ENCODE results near the gene ALDOA. TPM values are rescaled to one million over a fixed set of nuclear protein-coding genes. Genes with fewer than 3 reads are reported as not detected.
"Not testable (repeated sequence)": the region's sequence is repeated elsewhere in the genome, so short reads cannot be mapped to it uniquely, and the experiment has no call there.

ALDOA gene
- 1,497 TPM for total RNA-seq

DNA sequence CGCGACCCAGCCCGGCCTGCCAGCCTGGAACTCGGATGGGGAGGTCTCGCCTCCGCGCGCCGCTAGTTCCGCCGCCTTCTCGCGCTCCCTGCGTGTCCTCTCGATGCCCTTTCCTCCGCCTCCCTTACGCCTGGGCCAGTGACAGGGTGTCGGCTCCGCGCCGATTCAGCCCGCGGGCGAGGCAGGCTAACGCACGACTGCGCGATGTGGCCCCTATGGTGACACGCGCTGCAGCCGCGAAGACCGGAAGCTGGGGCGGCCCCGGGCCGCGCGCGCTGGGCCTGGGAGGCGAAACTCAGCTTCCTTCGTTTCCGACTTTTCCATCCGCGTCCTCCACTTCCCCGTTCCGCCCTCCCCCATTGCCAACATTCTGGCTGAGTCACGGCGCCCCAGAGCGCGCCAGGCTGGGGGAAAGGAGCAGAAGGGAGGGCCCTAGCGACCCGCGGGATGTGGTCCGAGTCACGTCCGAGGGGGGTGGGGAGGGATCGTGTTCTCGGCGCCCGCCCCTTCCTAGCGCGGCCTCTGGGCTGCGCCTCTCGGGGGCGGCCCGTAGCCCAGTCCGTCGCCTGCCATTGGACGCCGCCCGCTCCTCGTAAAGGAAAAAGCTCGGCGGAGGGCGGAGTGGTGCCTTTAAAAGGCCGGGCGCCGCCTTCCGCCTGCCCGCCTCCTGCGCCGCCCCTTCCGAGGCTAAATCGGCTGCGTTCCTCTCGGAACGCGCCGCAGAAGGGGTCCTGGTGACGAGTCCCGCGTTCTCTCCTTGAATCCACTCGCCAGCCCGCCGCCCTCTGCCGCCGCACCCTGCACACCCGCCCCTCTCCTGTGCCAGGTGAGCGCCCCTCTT, at the start of gene ALDOA:
TSS of gene ALDOA (plus strand) at position 659 of the 841 bp plus-strand sequence. CDS start 1,138 bp downstream, outside the sequence.
- Histone ChIP-seq H3K4me1 (ENCODE audit: control insufficient read depth in 3 of 3, insufficient read depth in 3 of 3, low read length in 3 of 3) (peaks cover 63 to 77% (median 70%) of the 10 kb centered on the region in 3 donors), H3K4me3 (ENCODE audit: low read length in 3 of 3) (peak within 1 kb of the TSS; percentile 95 to 99 (median 98)), H3K9ac (ENCODE audit: low read depth in 1 of 3, low read length in 3 of 3) (peak within 1 kb of the TSS; percentile 98 to 100 (median 98)), H3K27ac (ENCODE audit: low read depth, low read length) (peak within 1 kb of the TSS; percentile 99), H3K9me3 (ENCODE audit: control insufficient read depth in 3 of 3, low read length in 3 of 3) (no peaks in the 10 kb centered on the region), H3K27me3 (ENCODE audit: control insufficient read depth in 3 of 3, insufficient read depth in 3 of 3, low read length in 3 of 3) (no peaks in the 10 kb centered on the region), H3K36me3 (ENCODE audit: control insufficient read depth in 3 of 3, insufficient read depth in 3 of 3, low read length in 3 of 3) (peaks cover 41 to 48% (median 45%) of the 10 kb centered on the region in 3 donors)

- peaks cover 6 to 8% (median 7%) of the 10 kb centered on the region in 3 donors for H3K27me3 ChIP-seq (ENCODE audit: control insufficient read depth in 3 of 3, insufficient read depth in 3 of 3, low read length in 3 of 3)
- H3K9ac ChIP-seq (ENCODE audit: low read depth in 1 of 3, low read length in 3 of 3): no peak overlapping the region
- H3K4me1 ChIP-seq (ENCODE audit: control insufficient read depth in 3 of 3, insufficient read depth in 3 of 3, low read length in 3 of 3): peaks cover 5 to 11% (median 8%) of the 10 kb centered on the region in 3 donors
- H3K27ac ChIP-seq (ENCODE audit: low read depth, low read length): no peak overlapping the region
- no peak overlapping the region for H3K4me3 ChIP-seq (ENCODE audit: low read length in 3 of 3)
- H3K36me3 ChIP-seq (ENCODE audit: control insufficient read depth in 3 of 3, insufficient read depth in 3 of 3, low read length in 3 of 3): no peaks in the 10 kb centered on the region
- no peaks in the 10 kb centered on the region for H3K9me3 ChIP-seq (ENCODE audit: control insufficient read depth in 3 of 3, low read length in 3 of 3)
These were observed 48.8 kb upstream of the ALDOA start for GRCh38 chr16:30016555-30017276.

GRCh38 chr16:30017277-30017656, 48.3 kb upstream of the ALDOA start:
- H3K36me3 ChIP-seq (ENCODE audit: control insufficient read depth in 3 of 3, insufficient read depth in 3 of 3, low read length in 3 of 3): no peaks in the 10 kb centered on the region
- H3K9me3 ChIP-seq (ENCODE audit: control insufficient read depth in 3 of 3, low read length in 3 of 3): no peaks in the 10 kb centered on the region
- H3K4me1 ChIP-seq (ENCODE audit: control insufficient read depth in 3 of 3, insufficient read depth in 3 of 3, low read length in 3 of 3): peaks cover 5 to 9% (median 8%) of the 10 kb centered on the region in 3 donors
- no peak overlapping the region for H3K27ac ChIP-seq (ENCODE audit: low read depth, low read length)
- H3K27me3 ChIP-seq (ENCODE audit: control insufficient read depth in 3 of 3, insufficient read depth in 3 of 3, low read length in 3 of 3): peaks cover under 1 to 4% (median 2%) of the 10 kb centered on the region in 3 donors
- no peak overlapping the region for H3K4me3 ChIP-seq (ENCODE audit: low read length in 3 of 3)
- no peak overlapping the region for H3K9ac ChIP-seq (ENCODE audit: low read depth in 1 of 3, low read length in 3 of 3)

GRCh38 chr16:30017937-30018336, 47.6 kb upstream of the ALDOA start:
- not testable (repeated sequence) for H3K9me3 ChIP-seq (ENCODE audit: control insufficient read depth in 3 of 3, low read length in 3 of 3); H3K36me3 ChIP-seq (ENCODE audit: control insufficient read depth in 3 of 3, insufficient read depth in 3 of 3, low read length in 3 of 3); H3K27me3 ChIP-seq (ENCODE audit: control insufficient read depth in 3 of 3, insufficient read depth in 3 of 3, low read length in 3 of 3); H3K4me3 ChIP-seq (ENCODE audit: low read length in 3 of 3); H3K9ac ChIP-seq (ENCODE audit: low read depth in 1 of 3, low read length in 3 of 3); H3K4me1 ChIP-seq (ENCODE audit: control insufficient read depth in 3 of 3, insufficient read depth in 3 of 3, low read length in 3 of 3); H3K27ac ChIP-seq (ENCODE audit: low read depth, low read length)

DNA sequence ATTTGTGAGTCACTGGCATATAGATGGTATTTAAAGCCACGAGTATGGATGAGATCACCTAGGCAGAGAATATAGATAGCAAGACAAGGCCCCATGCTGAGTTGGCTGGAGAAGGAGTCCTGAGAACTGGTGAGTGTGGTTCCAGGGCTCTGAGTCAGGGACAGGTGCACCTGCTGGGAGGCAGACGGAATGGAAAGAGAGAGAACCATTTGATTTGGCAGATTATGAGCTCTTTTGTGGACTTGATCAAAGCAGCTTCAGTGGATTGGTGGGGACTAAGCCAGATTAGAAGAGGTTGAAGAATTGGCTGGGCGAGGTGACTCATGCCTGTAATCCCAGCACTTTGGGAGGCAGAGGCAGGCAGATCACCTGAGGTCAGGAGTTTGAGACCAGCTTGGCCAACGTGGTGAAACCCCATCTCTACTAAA, 46.8 kb upstream of the ALDOA start:
- Histone ChIP-seq H3K27ac (ENCODE audit: low read depth, low read length) (no peak overlapping the region), H3K9ac (ENCODE audit: low read depth in 1 of 3, low read length in 3 of 3) (no peak overlapping the region), H3K27me3 (ENCODE audit: control insufficient read depth in 3 of 3, insufficient read depth in 3 of 3, low read length in 3 of 3) (peaks cover 0 to 5% (median 0%) of the 10 kb centered on the region in 3 donors), H3K4me3 (ENCODE audit: low read length in 3 of 3) (no peak overlapping the region), H3K4me1 (ENCODE audit: control insufficient read depth in 3 of 3, insufficient read depth in 3 of 3, low read length in 3 of 3) (peaks cover 5 to 9% (median 8%) of the 10 kb centered on the region in 3 donors), H3K9me3 (ENCODE audit: control insufficient read depth in 3 of 3, low read length in 3 of 3) (no peaks in the 10 kb centered on the region), H3K36me3 (ENCODE audit: control insufficient read depth in 3 of 3, insufficient read depth in 3 of 3, low read length in 3 of 3) (no peaks in the 10 kb centered on the region)

- peaks cover 5 to 10% (median 9%) of the 10 kb centered on the region in 3 donors for H3K4me1 ChIP-seq (ENCODE audit: control insufficient read depth in 3 of 3, insufficient read depth in 3 of 3, low read length in 3 of 3)
- H3K4me3 ChIP-seq (ENCODE audit: low read length in 3 of 3): no peak within 1 kb of the TSS
- H3K27ac ChIP-seq (ENCODE audit: low read depth, low read length): no peak within 1 kb of the TSS
- H3K9ac ChIP-seq (ENCODE audit: low read depth in 1 of 3, low read length in 3 of 3): no peak within 1 kb of the TSS
- H3K27me3 ChIP-seq (ENCODE audit: control insufficient read depth in 3 of 3, insufficient read depth in 3 of 3, low read length in 3 of 3): peaks cover 15 to 19% (median 18%) of the 10 kb centered on the region in 3 donors
- H3K36me3 ChIP-seq (ENCODE audit: control insufficient read depth in 3 of 3, insufficient read depth in 3 of 3, low read length in 3 of 3): no peaks in the 10 kb centered on the region
- H3K9me3 ChIP-seq (ENCODE audit: control insufficient read depth in 3 of 3, low read length in 3 of 3): no peaks in the 10 kb centered on the region
These were observed 42.7 kb upstream of the ALDOA start, which contains the start of gene C16orf92 for GRCh38 chr16:30022887-30023286. Gene C16orf92 (plus strand): TSS chr16:30023198. CDS start chr16:30023341, 143 bp downstream.

DNA sequence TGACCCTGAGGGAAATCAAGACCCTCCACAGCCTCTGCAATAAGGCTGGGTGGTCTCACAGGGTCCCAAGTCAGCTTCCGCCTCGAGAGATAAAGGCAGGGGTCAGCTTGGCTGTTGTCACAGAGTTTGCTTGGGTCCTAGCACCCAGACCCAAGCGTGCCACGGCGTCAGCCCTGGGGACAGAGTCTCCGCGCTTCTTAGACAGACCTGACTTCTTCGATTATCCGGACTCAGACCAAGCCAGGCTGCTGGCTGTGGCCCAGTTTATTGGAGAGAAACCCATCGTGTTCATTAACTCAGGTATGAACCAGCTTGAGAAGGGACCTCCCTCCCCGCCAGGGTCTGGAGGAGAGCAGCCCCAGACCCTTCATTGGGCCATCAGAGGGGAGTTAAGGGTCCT, 42.0 kb upstream of the ALDOA start:
- no peaks in the 10 kb centered on the region for H3K9me3 ChIP-seq (ENCODE audit: control insufficient read depth in 3 of 3, low read length in 3 of 3)
- H3K9ac ChIP-seq (ENCODE audit: low read depth in 1 of 3, low read length in 3 of 3): no peak overlapping the region
- no peaks in the 10 kb centered on the region for H3K36me3 ChIP-seq (ENCODE audit: control insufficient read depth in 3 of 3, insufficient read depth in 3 of 3, low read length in 3 of 3)
- H3K4me3 ChIP-seq (ENCODE audit: low read length in 3 of 3): no peak overlapping the region
- no peak overlapping the region for H3K27ac ChIP-seq (ENCODE audit: low read depth, low read length)
- H3K27me3 ChIP-seq (ENCODE audit: control insufficient read depth in 3 of 3, insufficient read depth in 3 of 3, low read length in 3 of 3): peaks cover 19 to 25% (median 20%) of the 10 kb centered on the region in 3 donors
- H3K4me1 ChIP-seq (ENCODE audit: control insufficient read depth in 3 of 3, insufficient read depth in 3 of 3, low read length in 3 of 3): peaks cover 5 to 16% (median 14%) of the 10 kb centered on the region in 3 donors

DNA sequence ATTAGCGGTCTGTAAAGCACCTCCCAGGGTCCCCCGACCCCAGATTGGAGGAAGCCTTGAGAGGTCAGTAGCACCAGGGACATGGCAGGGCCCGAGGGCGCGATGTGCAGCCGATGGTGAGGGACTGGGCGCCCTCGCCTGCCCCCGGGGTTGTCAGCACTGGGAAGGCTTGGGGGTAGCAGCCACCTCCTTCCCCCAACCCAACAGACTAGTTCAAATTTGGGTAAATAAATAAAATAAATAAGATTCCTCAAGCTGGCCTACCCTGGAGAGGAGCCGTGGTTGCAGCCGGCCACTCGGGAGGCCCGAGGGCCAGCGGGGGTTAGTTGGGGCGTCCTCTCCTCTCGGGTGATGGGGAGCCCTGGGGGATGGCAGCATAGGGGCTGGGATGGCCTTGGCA, 41.1 kb upstream of the ALDOA start:
- H3K27me3 ChIP-seq (ENCODE audit: control insufficient read depth in 3 of 3, insufficient read depth in 3 of 3, low read length in 3 of 3): peaks cover 22 to 33% (median 28%) of the 10 kb centered on the region in 3 donors
- H3K27ac ChIP-seq (ENCODE audit: low read depth, low read length): no peak overlapping the region
- H3K36me3 ChIP-seq (ENCODE audit: control insufficient read depth in 3 of 3, insufficient read depth in 3 of 3, low read length in 3 of 3): no peaks in the 10 kb centered on the region
- H3K4me1 ChIP-seq (ENCODE audit: control insufficient read depth in 3 of 3, insufficient read depth in 3 of 3, low read length in 3 of 3): peaks cover 13 to 25% (median 23%) of the 10 kb centered on the region in 3 donors
- H3K9me3 ChIP-seq (ENCODE audit: control insufficient read depth in 3 of 3, low read length in 3 of 3): no peaks in the 10 kb centered on the region
- no peak overlapping the region for H3K4me3 ChIP-seq (ENCODE audit: low read length in 3 of 3)
- H3K9ac ChIP-seq (ENCODE audit: low read depth in 1 of 3, low read length in 3 of 3): no peak overlapping the region

GRCh38 chr16:30025156-30025555, 40.4 kb upstream of the ALDOA start:
- Histone ChIP-seq H3K27ac (ENCODE audit: low read depth, low read length) (no peak overlapping the region), H3K36me3 (ENCODE audit: control insufficient read depth in 3 of 3, insufficient read depth in 3 of 3, low read length in 3 of 3) (no peaks in the 10 kb centered on the region), H3K27me3 (ENCODE audit: control insufficient read depth in 3 of 3, insufficient read depth in 3 of 3, low read length in 3 of 3) (peaks cover 29 to 40% (median 35%) of the 10 kb centered on the region in 3 donors), H3K9me3 (ENCODE audit: control insufficient read depth in 3 of 3, low read length in 3 of 3) (no peaks in the 10 kb centered on the region), H3K9ac (ENCODE audit: low read depth in 1 of 3, low read length in 3 of 3) (no peak overlapping the region), H3K4me3 (ENCODE audit: low read length in 3 of 3) (no peak overlapping the region), H3K4me1 (ENCODE audit: control insufficient read depth in 3 of 3, insufficient read depth in 3 of 3, low read length in 3 of 3) (peaks cover 16 to 29% (median 24%) of the 10 kb centered on the region in 3 donors)

Data from skeletal muscle tissue (tissue), 4 donors.